Caco-2 (cell line): ENCODE results near the gene NRXN3. TPM values are rescaled to one million over a fixed set of nuclear protein-coding genes. Genes with fewer than 3 reads are reported as not detected.

Experiments
- BruUV-seq: library from RNA; stranded (reverse); fragments of 400-500 nt; replicated peaks from 2 replicates; lab custom pipeline; 2021; lab: Mats Ljungman, UMichigan
- CTCF ChIA-PET: fragments of 300-600 bp; sonication (Branson Sonifier 250); formaldehyde crosslinking; loops from one replicate; lab custom pipeline; 2022; ENCODE audit warnings: antibody characterized with exemption; lab: Charles Lee
- POLR2A ChIA-PET: fragments of 300-600 bp; sonication (Branson Sonifier 250); formaldehyde crosslinking; loops from one replicate; lab custom pipeline; 2022; ENCODE audit warnings: antibody characterized with exemption; lab: Charles Lee
- DNase-seq, 2 experiments: peaks; one replicate each; pipeline versions ENCODE4 v3.0.0 to v3.0.0-alpha.2; 2020 to 2022
- H3K27me3 ChIP-seq: replicated peaks from 2 replicates; pipeline ENCODE4 v1.6.0; 2011; ENCODE audit warnings: low read length; ENCODE audit not compliant: control insufficient read depth, insufficient read depth
- H3K36me3 ChIP-seq: 2 replicates; pipeline ENCODE4 v1.5.1; 2011; ENCODE audit warnings: low read length; ENCODE audit not compliant: control insufficient read depth, insufficient read depth
- H3K4me1 ChIP-seq: fragments of 250-450 bp; sonication (Bioruptor Pico); 2 replicates; pipeline ENCODE4 v1.5.1; 2020; ENCODE audit warnings: mild to moderate bottlenecking
- H3K4me3 ChIP-seq: 2 replicates; pipeline ENCODE4 v1.5.1; 2011; ENCODE audit warnings: low read depth, mild to moderate bottlenecking, control low read depth, low read length
- H3K9me3 ChIP-seq: fragments of 250-450 bp; sonication (Bioruptor Pico); 2 replicates; pipeline ENCODE4 v1.5.1; 2020; ENCODE audit warnings: mild to moderate bottlenecking, moderate library complexity
- H3K27ac Mint-ChIP-seq: one replicate; pipeline ENCODE4 v1.8.0; 2022; ENCODE audit warnings: mixed read lengths; ENCODE audit not compliant: unreplicated experiment
- H3K27me3 Mint-ChIP-seq: one replicate; pipeline ENCODE4 v1.8.0; 2022; ENCODE audit warnings: mixed read lengths; ENCODE audit not compliant: insufficient read depth, unreplicated experiment
- H3K36me3 Mint-ChIP-seq: one replicate; pipeline ENCODE4 v1.8.0; 2022; ENCODE audit warnings: mild to moderate bottlenecking, mixed read lengths; ENCODE audit not compliant: insufficient read depth, unreplicated experiment
- H3K4me1 Mint-ChIP-seq: one replicate; pipeline ENCODE4 v1.8.0; 2022; ENCODE audit warnings: low read depth, mixed read lengths; ENCODE audit not compliant: unreplicated experiment
- H3K4me3 Mint-ChIP-seq: one replicate; pipeline ENCODE4 v1.8.0; 2022; ENCODE audit warnings: mild to moderate bottlenecking, moderate library complexity, mixed read lengths; ENCODE audit not compliant: unreplicated experiment
- H3K9me3 Mint-ChIP-seq: one replicate; pipeline ENCODE4 v1.8.0; 2022; ENCODE audit warnings: mixed read lengths; ENCODE audit not compliant: unreplicated experiment
- intact Hi-C: fragments of 100-400 bp; cut with micrococcal nuclease; formaldehyde crosslinking; loops from one replicate; pipeline ENCODE4 v1.10.0; 2022; ENCODE audit not compliant: unreplicated experiment
- total RNA-seq: library from RNA; stranded (reverse); gene quantifications from 2 replicates; pipeline ENCODE4 v1.2.3, GENCODE V29; 2022
- TF ChIP-seq, protein P1 (sequence below), 2 experiments: fragments of 200-600 bp in 1 of 2; IDR thresholded peaks; 1 replicate in 1 of 2; 2 replicates in 1 of 2; pipeline versions ENCODE4 v1.5.1 to v1.8.0; 2011 to 2022; ENCODE audit warnings: antibody characterized with exemption in 1 of 2, control low read depth in 1 of 2, inconsistent platforms in 1 of 2, low read depth in 1 of 2, low read length in 1 of 2, mild to moderate bottlenecking in 1 of 2, moderate library complexity in 1 of 2; ENCODE audit not compliant: insufficient read depth in 1 of 2, severe bottlenecking in 1 of 2, unreplicated experiment in 1 of 2

NRXN3 gene
- total RNA-seq, 1 experiment from 2014 or later = 12.4 TPM

DNA sequence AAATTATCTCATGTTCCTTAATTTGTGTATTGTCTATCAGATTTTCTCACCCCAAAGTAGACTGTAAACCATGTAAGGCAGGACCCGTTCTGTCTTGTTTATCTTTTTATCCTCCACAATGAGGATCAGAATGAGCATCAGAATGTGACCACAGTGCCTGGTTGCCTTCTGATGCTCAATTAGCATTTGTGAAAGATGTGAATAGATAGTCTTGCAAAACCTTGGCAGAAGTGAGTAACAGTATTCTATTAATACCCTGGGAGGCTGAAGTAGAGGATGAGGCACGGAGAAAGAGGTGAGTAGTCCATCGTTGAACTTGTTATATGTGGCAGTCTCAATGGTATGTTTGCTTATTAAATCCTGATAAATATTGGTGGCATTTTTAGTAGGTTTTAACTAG is 781.4 kb downstream of the NRXN3 start:
- Mint-ChIP-seq H3K36me3 (no peaks in the 10 kb centered on the region), H3K4me3 (no peak overlapping the region), H3K27ac (no peak overlapping the region), H3K27me3 (peaks cover 6% of the 10 kb centered on the region), H3K4me1 (peaks cover 11% of the 10 kb centered on the region), H3K9me3 (no peaks in the 10 kb centered on the region)
- H3K27me3 ChIP-seq = no peaks in the 10 kb centered on the region
- ChIA-PET POLR2A (no interaction called here), CTCF (no interaction called here)
- no peak overlapping the region for H3K4me3 ChIP-seq
- H3K9me3 ChIP-seq = no peaks in the 10 kb centered on the region
- no peak for DNase-seq
- BruUV-seq = no TSS peak
- no peaks in the 10 kb centered on the region for H3K36me3 ChIP-seq
- TF ChIP-seq, protein P1, sequence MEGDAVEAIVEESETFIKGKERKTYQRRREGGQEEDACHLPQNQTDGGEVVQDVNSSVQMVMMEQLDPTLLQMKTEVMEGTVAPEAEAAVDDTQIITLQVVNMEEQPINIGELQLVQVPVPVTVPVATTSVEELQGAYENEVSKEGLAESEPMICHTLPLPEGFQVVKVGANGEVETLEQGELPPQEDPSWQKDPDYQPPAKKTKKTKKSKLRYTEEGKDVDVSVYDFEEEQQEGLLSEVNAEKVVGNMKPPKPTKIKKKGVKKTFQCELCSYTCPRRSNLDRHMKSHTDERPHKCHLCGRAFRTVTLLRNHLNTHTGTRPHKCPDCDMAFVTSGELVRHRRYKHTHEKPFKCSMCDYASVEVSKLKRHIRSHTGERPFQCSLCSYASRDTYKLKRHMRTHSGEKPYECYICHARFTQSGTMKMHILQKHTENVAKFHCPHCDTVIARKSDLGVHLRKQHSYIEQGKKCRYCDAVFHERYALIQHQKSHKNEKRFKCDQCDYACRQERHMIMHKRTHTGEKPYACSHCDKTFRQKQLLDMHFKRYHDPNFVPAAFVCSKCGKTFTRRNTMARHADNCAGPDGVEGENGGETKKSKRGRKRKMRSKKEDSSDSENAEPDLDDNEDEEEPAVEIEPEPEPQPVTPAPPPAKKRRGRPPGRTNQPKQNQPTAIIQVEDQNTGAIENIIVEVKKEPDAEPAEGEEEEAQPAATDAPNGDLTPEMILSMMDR (IDR thresholded peaks at IDR 0.05; ENCODE audit: insufficient read depth in 1 of 2, low read depth in 1 of 2, low read length in 1 of 2, severe bottlenecking in 1 of 2, unreplicated experiment in 1 of 2) = no peak
- intact Hi-C loops = no loop called here
- H3K4me1 ChIP-seq = 0 out of 2 replicates have a peak, but pooled peaks cover 3% of the 10 kb centered on the region

- Mint-ChIP-seq H3K27ac (no peak overlapping the region), H3K4me3 (no peak overlapping the region), H3K9me3 (no peaks in the 10 kb centered on the region), H3K4me1 (no peaks in the 10 kb centered on the region), H3K27me3 (peaks cover 16% of the 10 kb centered on the region), H3K36me3 (no peaks in the 10 kb centered on the region)
- BruUV-seq = no TSS peak
- Histone ChIP-seq H3K9me3 (no peaks in the 10 kb centered on the region), H3K27me3 (no peaks in the 10 kb centered on the region), H3K36me3 (no peaks in the 10 kb centered on the region), H3K4me3 (no peak overlapping the region), H3K4me1 (no peaks in the 10 kb centered on the region)
- intact Hi-C loops = no loop called here
- DNase-seq = peak; percentile 54 to 68
- TF ChIP-seq, protein P1 (IDR thresholded peaks at IDR 0.05; ENCODE audit: insufficient read depth in 1 of 2, low read depth in 1 of 2, low read length in 1 of 2, severe bottlenecking in 1 of 2, unreplicated experiment in 1 of 2) = peak; percentile 77 to 89
- ChIA-PET CTCF (no interaction called here), POLR2A (no interaction called here)
These were observed 789.6 kb downstream of the NRXN3 start for GRCh38 chr14:78959674-78960264.

- H3K27me3 ChIP-seq = no peaks in the 10 kb centered on the region
- ChIA-PET CTCF (no interaction called here), POLR2A (no interaction called here)
- H3K9me3 ChIP-seq = 0 out of 2 replicates have a peak, but pooled peaks cover 4% of the 10 kb centered on the region
- peaks cover 13% of the 10 kb centered on the region for H3K27me3 Mint-ChIP-seq
- no peak overlapping the region for H3K4me3 ChIP-seq
- no peaks in the 10 kb centered on the region for H3K9me3 Mint-ChIP-seq
- H3K4me3 Mint-ChIP-seq = no peak overlapping the region
- H3K4me1 ChIP-seq = no peaks in the 10 kb centered on the region
- no peaks in the 10 kb centered on the region for H3K36me3 ChIP-seq
- no peaks in the 10 kb centered on the region for H3K4me1 Mint-ChIP-seq
- TF ChIP-seq, protein P1 (IDR thresholded peaks at IDR 0.05; ENCODE audit: insufficient read depth in 1 of 2, low read depth in 1 of 2, low read length in 1 of 2, severe bottlenecking in 1 of 2, unreplicated experiment in 1 of 2) = no peak
- no peak for DNase-seq
- H3K27ac Mint-ChIP-seq = no peak overlapping the region
- no TSS peak for BruUV-seq
- intact Hi-C loops = loop anchor here (5.0 kb wide), 1 partner anchor 1885 kb away; no protein-coding TSS in a partner anchor
- H3K36me3 Mint-ChIP-seq = no peaks in the 10 kb centered on the region
These were observed 797.1 kb downstream of the NRXN3 start for GRCh38 chr14:78967111-78967809.
